Neural cell (in vitro differentiated cells): Measurements from ENCODE around the gene FAM216B.

Source experiments
- EP300 ChIP-seq: fragments of 450-650 bp; conservative IDR thresholded peaks from 2 replicates; pipeline ENCODE4 v1.6.1; 2014; ENCODE audit warnings: antibody characterized with exemption, mild to moderate bottlenecking, moderate library complexity; ENCODE audit not compliant: poor library complexity, severe bottlenecking
- EZH2 ChIP-seq: fragments of 200-600, 300-800 bp; shearing (Covaris generic), sonication (generic); IDR thresholded peaks from 2 replicates; pipeline ENCODE4 v1.6.1; 2014; ENCODE audit warnings: antibody characterized with exemption, low read length, borderline replicate concordance, mild to moderate bottlenecking; ENCODE audit not compliant: insufficient read depth, poor library complexity, severe bottlenecking
- MXI1 ChIP-seq: fragments of 450-650 bp; conservative IDR thresholded peaks from 2 replicates; pipeline ENCODE4 v1.6.1; 2014; ENCODE audit warnings: antibody characterized with exemption, mild to moderate bottlenecking; ENCODE audit not compliant: poor library complexity, severe bottlenecking
- POLR2AphosphoS5 ChIP-seq: IDR thresholded peaks from 2 replicates; pipeline ENCODE4 v1.6.1; 2012
- RAD21 ChIP-seq: fragments of 450-650 bp; conservative IDR thresholded peaks from 2 replicates; pipeline ENCODE4 v1.6.1; 2014; ENCODE audit warnings: antibody characterized with exemption, mild to moderate bottlenecking, moderate library complexity
- TAF1 ChIP-seq: IDR thresholded peaks from 2 replicates; pipeline ENCODE4 v1.6.1; 2012; ENCODE audit warnings: low read depth
- TF ChIP-seq, protein P1 (sequence below): fragments of 450-650 bp; IDR thresholded peaks from 2 replicates; pipeline ENCODE4 v1.5.1; 2014; ENCODE audit warnings: antibody characterized with exemption, mild to moderate bottlenecking, moderate library complexity; ENCODE audit not compliant: poor library complexity, severe bottlenecking
- TF ChIP-seq, protein P2 (sequence below): IDR thresholded peaks from 2 replicates; pipeline ENCODE4 v1.6.1; 2012; ENCODE audit warnings: borderline replicate concordance

DNA sequence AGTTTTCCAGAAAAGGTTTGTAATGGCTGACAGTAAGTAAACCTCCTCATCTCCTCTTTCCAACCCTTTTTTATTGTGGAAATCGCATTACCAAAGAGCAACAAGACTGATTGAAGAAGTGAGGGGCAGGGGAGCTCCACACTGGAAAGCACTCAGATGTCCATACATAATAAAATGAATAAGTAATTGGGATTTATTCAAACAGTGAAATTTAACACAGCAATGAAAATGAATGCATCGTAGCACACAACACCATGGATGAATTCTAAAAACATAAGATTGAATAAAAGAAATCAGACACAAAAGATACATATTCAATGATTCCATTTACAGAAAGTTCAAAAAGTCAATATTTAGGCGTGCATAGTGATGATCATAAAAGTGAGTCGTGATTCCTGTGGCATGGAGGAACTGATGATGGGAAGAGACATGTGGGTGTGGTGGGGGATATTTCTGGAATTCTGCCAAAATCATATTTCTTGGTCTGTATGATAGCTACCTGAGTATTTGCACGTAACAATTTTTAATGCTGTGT is 18.8 kb downstream of the FAM216B start:
- TF ChIP-seq POLR2AphosphoS5: no peak
- no peak for TF ChIP-seq EP300
- TF ChIP-seq EZH2: no peak
- TF ChIP-seq, protein P1, sequence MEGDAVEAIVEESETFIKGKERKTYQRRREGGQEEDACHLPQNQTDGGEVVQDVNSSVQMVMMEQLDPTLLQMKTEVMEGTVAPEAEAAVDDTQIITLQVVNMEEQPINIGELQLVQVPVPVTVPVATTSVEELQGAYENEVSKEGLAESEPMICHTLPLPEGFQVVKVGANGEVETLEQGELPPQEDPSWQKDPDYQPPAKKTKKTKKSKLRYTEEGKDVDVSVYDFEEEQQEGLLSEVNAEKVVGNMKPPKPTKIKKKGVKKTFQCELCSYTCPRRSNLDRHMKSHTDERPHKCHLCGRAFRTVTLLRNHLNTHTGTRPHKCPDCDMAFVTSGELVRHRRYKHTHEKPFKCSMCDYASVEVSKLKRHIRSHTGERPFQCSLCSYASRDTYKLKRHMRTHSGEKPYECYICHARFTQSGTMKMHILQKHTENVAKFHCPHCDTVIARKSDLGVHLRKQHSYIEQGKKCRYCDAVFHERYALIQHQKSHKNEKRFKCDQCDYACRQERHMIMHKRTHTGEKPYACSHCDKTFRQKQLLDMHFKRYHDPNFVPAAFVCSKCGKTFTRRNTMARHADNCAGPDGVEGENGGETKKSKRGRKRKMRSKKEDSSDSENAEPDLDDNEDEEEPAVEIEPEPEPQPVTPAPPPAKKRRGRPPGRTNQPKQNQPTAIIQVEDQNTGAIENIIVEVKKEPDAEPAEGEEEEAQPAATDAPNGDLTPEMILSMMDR: no peak
- TF ChIP-seq, protein P2, sequence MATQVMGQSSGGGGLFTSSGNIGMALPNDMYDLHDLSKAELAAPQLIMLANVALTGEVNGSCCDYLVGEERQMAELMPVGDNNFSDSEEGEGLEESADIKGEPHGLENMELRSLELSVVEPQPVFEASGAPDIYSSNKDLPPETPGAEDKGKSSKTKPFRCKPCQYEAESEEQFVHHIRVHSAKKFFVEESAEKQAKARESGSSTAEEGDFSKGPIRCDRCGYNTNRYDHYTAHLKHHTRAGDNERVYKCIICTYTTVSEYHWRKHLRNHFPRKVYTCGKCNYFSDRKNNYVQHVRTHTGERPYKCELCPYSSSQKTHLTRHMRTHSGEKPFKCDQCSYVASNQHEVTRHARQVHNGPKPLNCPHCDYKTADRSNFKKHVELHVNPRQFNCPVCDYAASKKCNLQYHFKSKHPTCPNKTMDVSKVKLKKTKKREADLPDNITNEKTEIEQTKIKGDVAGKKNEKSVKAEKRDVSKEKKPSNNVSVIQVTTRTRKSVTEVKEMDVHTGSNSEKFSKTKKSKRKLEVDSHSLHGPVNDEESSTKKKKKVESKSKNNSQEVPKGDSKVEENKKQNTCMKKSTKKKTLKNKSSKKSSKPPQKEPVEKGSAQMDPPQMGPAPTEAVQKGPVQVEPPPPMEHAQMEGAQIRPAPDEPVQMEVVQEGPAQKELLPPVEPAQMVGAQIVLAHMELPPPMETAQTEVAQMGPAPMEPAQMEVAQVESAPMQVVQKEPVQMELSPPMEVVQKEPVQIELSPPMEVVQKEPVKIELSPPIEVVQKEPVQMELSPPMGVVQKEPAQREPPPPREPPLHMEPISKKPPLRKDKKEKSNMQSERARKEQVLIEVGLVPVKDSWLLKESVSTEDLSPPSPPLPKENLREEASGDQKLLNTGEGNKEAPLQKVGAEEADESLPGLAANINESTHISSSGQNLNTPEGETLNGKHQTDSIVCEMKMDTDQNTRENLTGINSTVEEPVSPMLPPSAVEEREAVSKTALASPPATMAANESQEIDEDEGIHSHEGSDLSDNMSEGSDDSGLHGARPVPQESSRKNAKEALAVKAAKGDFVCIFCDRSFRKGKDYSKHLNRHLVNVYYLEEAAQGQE: no peak
- TF ChIP-seq TAF1: no peak
- no peak for TF ChIP-seq RAD21
- no peak for TF ChIP-seq MXI1
